Stimulated activated CD4-positive, alpha-beta T cell treated with anti-CD3 and anti-CD28 coated beads, TNF-alpha, amount 100 ng/mL, for 4 hours (primary cell): ENCODE results near the gene MRPS6.

Experiments used
- DNase-seq, 3 experiments: peaks; one replicate each; pipeline ENCODE4 v3.0.0-alpha.2; 2020; ENCODE audit warnings: low read depth in 3 of 3

Gene MRPS6

DNA sequence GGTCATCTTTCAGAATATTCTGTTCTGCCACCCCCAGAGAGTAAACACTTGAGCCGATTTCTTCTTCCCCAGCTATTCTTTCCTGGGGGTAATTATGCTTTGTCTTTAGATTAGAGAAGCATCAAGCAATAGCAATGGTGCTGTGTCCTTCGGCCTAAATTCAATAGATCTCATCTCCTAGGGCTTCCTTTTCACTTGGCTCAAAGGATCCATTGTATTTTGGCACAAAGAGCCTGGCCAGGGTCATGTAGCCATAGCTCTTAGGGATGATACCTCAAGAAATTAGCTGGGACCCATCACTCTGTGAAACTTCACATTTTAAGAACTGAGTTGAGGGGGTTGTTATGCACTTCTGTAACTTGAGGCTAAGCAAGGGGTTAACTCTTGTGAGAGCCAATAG is 27.0 kb downstream of the MRPS6 start:
- DNase-seq, result no peak

- DNase-seq, result no peak
Observed at GRCh38 chr21:34100790-34101189, 27.4 kb downstream of the MRPS6 start.

DNA sequence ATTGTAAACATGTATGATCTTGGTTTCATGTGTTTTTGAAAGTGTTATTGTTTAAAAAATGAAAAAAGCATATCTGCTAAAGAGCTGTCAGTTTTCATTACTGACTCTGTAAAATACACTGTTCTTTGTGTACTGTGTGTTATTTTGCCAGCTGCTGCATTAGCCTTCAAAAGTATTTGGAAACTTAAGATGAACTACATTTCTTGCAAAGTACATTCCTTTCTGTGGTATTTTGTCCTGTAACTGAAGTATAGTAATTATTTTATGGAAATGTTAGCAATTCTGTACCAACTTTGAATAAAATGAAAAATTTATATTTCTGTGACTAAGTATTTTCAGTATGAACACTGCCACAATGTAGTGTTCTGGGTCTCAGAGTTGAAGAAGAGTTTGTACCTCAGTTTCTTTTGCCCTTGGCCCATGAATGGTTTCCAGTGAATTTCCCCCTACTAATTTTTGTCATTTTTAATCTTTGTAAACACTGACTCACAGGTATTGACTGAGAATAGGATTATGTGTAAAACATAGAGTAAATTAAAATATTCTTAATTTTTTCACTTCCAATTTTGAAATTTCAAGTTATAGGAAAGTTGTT is 32.7 kb downstream of the MRPS6 start:
- DNase-seq, result no peak

- no peak for DNase-seq
Observed at GRCh38 chr21:34107606-34108005, 34.2 kb downstream of the MRPS6 start.

GRCh38 chr21:34109075-34109474 is 35.7 kb downstream of the MRPS6 start:
- DNase-seq, result no peak

- DNase-seq, result no peak
Observed at GRCh38 chr21:34110594-34111202, 37.3 kb downstream of the MRPS6 start.

DNA sequence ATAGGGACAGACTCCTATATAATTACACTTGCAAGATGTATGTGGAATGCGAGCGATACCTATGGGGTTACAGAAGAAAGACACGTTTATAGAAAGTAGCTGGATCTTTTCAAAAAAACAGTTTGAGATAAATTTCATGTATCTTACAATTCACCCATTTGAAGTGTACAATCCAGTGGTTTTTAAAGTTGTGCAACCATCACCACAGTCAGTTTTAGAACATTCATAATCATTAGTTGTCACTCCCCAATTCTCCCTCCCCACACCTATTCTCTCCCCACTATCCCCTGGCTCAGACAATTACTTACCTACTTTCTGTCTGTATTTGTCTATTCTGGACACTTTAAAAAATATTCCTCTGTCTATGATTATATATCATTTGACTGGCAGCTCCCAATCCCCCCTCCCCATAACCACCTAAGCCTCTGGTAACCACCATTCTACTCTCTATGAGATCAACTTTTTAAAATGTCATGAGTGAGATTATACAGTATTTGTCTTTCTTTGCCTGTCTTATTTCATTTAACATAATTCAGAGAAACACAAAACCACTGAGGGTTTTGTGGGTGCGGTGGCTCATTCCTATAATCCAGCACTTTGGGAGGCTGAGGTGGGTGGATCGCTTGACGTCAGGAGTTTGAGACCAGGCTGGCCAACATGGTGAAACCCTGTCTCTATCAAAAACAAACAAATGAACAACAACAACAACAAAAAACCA is 39.1 kb downstream of the MRPS6 start:
- no peak for DNase-seq

GRCh38 chr21:34113842-34114241 is 40.5 kb downstream of the MRPS6 start:
- no peak for DNase-seq

GRCh38 chr21:34115160-34115559 is 41.8 kb downstream of the MRPS6 start:
- DNase-seq, result no peak

DNA sequence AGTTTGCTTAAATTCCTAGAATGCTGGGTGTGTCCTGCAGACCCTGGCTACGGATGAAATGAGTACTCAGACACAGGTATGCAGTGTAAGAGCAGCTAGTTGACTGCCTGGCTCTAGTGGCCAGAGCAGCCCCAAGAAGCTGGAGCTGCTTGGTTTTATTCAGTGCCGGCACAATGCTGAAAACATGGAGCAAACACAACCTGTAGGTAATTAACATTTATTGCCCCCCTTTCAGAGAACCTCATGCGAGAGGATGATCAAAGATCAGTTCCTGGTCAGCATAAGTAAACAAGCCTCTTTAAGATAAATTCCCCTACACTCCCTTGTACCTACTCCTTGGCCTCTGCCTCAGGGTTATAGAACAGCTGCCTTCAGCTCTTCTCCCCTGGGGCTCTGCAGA is 43.2 kb downstream of the MRPS6 start:
- no peak for DNase-seq

DNA sequence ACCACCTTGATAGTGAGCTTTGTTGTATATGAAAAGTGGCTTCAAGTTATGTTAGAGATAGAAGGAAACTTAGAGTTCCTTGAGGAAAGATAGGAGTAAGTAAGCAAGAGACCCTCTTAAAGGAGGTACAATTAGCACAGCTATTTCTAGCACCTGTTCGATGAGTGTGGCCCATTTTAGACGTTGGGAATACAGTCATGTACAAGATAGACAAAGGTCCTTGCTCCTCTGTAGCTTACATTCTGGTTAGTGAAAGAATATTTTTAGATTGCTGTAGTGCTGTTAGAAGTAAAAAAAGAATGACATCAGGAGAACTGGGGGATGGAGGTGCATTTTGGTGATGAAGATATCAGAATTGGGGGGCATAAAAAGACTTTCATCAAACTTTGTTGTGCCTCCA is 47.5 kb downstream of the MRPS6 start:
- DNase-seq, result no peak

- DNase-seq, result no peak
Observed at GRCh38 chr21:34122047-34122446, 48.7 kb downstream of the MRPS6 start.

DNA sequence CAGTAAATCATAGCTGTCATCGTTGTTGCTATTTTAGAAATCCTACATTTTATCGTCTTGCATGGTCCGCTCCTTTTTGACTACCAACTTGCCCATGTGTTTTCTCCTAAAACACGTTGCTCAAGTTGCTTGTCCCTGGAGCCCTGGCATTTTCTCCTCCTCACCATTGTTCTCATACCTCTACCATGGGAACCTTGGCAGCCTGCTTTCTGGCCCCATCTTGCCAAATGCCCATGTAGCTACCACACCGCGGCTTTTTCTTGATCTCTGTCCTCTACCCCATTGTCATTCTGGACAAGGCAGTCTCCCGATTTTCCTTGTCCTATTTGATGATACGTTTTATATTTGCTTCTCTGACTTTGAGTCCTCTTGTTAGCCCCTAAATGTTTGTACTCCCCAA is 50.2 kb downstream of the MRPS6 start:
- DNase-seq, result no peak

DNA sequence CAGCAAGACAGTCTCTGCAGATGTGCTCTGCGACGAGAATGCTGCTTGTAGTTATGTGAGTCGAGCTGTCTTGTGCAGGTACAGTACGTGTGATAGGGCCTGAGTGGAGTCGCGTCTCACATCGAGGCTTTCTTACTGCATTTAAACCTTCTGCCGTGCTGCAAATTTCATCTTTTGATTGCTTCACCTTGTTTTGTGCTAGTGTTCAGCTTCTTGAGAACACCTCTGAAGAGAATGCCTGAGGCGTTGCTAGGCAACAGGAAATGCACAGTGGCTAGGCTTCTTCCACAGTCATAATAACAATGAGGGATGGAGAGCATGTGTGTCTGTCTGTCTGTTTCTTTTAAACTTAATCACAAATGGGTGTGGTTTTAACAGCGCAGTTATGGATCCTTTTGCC is 52.9 kb downstream of the MRPS6 start:
- DNase-seq, result no peak

GRCh38 chr21:34126691-34127090 is 53.3 kb downstream of the MRPS6 start:
- no peak for DNase-seq

- DNase-seq, result no peak
Observed at GRCh38 chr21:34128124-34128523, 54.7 kb downstream of the MRPS6 start.

DNA sequence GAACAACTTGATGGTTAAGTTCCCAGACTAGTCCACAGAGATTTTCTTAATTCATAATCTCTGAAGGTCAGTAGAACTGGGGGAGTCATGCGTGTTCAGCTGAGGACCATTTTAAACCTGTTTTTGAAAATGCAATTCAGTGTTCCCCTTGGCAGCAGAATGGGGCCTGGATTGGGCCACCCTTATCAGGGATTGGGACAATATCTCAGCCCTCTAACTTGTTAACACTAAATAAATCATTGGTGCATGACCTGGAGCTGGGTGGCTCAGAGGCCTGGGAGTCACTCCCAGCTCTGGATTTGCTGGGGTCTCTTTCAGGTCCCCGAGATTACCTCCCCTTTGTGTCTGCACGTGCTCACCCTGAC is 55.3 kb downstream of the MRPS6 start:
- DNase-seq, result no peak

DNA sequence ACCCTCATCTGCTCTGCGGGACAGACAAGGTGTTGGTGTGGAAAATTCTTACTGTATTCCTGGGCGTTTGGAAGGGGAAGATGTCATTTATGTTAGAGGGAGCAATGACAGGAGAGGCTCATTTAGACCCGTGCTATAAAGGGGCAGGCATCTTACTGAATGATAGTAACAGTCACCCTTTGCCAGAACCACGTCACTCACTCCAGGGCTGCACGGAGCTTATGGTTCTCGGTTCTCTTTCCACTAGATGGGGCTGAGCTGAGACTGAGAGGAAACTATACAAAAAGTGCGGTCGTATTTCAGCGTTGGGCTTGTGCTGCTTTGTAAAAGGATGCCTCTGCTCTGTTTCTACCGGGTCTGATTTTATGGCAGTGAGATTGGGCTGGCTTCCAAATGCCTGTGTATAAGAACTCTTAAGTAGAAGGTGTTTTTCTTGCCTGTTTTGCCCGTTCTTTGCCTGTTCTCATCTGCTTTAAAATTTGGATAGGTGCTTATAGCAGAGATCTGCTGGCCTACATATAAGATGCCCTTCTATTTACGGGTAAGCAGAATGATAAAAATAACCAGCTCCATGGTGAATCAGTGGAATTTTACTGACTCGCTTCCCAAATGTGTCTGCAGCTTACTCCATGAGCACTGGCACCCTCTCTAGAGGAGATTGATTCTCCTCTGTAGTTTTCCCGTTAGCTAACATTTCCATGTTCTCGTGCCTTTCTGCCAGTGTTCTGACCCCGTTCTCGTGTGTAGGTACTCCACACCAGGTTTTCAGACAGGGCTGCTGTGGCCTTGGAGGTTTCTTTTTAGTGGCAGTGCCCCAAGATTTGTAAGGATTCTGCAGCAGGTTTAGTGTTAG is 55.9 kb downstream of the MRPS6 start:
- DNase-seq, result peak; percentile 17 to 40 (median 35)

DNA sequence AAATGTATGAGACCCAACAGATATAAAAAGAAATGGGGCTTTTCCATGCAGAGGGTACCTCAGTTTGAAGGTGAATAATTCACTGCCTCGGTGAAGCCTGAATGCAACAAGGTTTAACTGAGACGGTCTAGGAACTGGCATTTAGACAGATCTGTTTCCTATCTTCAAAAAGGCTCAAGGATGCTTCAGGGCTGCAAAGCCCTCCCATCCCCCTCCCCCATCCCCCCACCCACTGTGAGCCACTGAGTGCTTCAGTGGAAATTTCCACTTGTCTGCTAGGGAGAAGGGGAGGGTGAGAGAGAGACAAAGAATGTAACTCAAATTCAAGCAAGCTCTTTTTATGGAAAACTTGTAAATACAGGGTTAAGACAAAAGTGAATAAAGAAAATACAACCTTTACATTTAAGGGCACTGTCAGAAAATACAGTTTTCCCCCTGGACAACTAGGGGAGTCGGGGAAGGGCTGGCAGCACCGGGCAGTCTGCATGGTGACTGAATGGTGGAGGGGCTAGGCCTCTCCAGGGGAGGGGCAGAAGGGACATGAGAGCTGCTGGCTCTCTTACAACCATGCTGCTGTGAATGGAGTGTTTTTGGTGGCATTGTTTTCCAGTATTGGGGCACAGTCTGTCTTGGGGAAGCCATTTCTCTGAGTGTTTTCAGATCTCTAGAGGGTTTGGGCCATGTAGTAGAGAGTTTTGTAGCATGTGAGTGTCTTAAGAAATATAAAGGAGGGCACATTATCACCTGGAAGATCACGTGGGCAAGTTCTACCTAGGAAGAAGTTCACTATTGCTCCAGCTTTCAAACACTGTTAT is 56.7 kb downstream of the MRPS6 start:
- no peak for DNase-seq

GRCh38 chr21:34130716-34130985 is 57.3 kb downstream of the MRPS6 start:
- DNase-seq, result no peak

- DNase-seq, result no peak
Observed at GRCh38 chr21:34131586-34131985, 58.2 kb downstream of the MRPS6 start.

DNA sequence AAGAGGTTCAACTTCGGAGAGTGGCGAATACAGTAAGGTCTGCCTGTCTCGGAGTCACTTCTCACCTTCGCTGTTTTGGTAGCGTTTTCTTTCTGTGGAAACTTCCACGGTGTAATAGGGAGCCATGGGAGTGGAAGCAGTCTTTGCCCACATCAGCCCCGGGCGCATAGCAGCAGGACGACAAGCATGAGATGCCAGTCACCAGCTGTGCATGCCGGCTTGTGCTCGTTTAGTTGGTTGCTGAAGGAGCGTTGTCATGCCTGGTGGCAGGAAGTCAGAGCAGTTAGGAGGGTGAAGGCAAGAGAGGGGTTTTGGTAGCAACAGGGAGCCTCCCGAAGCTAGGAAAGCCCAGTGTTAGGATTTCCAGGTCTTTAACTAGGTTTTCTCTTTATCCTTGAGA is 58.8 kb downstream of the MRPS6 start:
- no peak for DNase-seq
